Measurements from ENCODE around the gene GSE1.

GSE1 gene

GRCh38 chr16:85646358-85646907 is 33.3 kb downstream of the GSE1 start:
- no peak for DNase-seq (ENCODE audit: low read depth in 2 of 2)

GRCh38 chr16:85646976-85647375 is 33.9 kb downstream of the GSE1 start:
- DNase-seq (ENCODE audit: low read depth in 2 of 2), result no peak

GRCh38 chr16:85648070-85648714 is 35.1 kb downstream of the GSE1 start:
- no peak for DNase-seq (ENCODE audit: low read depth in 2 of 2)

GRCh38 chr16:85648805-85649204 is 35.7 kb downstream of the GSE1 start:
- DNase-seq (ENCODE audit: low read depth in 2 of 2), result no peak

GRCh38 chr16:85649411-85650134 is 36.5 kb downstream of the GSE1 start:
- DNase-seq (ENCODE audit: low read depth in 2 of 2), result no peak

GRCh38 chr16:85650135-85650843 is 37.2 kb downstream of the GSE1 start:
- DNase-seq (ENCODE audit: low read depth in 2 of 2), result no peak

- no peak for DNase-seq (ENCODE audit: low read depth in 2 of 2)
Observed at GRCh38 chr16:85650844-85651628, 37.9 kb downstream of the GSE1 start.

- DNase-seq (ENCODE audit: low read depth in 2 of 2), result no peak
Observed at GRCh38 chr16:85651629-85652430, 38.7 kb downstream of the GSE1 start.

GRCh38 chr16:85652431-85653221 is 39.5 kb downstream of the GSE1 start:
- DNase-seq (ENCODE audit: low read depth in 2 of 2), result no peak

GRCh38 chr16:85653290-85653891 is 40.3 kb downstream of the GSE1 start:
- no peak for DNase-seq (ENCODE audit: low read depth in 2 of 2)

- no peak for DNase-seq (ENCODE audit: low read depth in 2 of 2)
Observed at GRCh38 chr16:85654251-85655095, 41.4 kb downstream of the GSE1 start.

- DNase-seq (ENCODE audit: low read depth in 2 of 2), result no peak
Observed at GRCh38 chr16:85655216-85656129, 42.4 kb downstream of the GSE1 start.

GRCh38 chr16:85656351-85657266 is 43.5 kb downstream of the GSE1 start:
- DNase-seq (ENCODE audit: low read depth in 2 of 2), result no peak

GRCh38 chr16:85657267-85657650 is 44.1 kb downstream of the GSE1 start:
- no peak for DNase-seq (ENCODE audit: low read depth in 2 of 2)

- DNase-seq (ENCODE audit: low read depth in 2 of 2), result no peak
Observed at GRCh38 chr16:85657996-85658395, 44.9 kb downstream of the GSE1 start.

GRCh38 chr16:85658504-85659326 is 45.6 kb downstream of the GSE1 start:
- no peak for DNase-seq (ENCODE audit: low read depth in 2 of 2)
